Tibial artery (tissue), 4 donors: ENCODE data around the gene SLC13A5.

Source experiments
- DNase-seq, 2 donors: peaks; one replicate each; pipeline ENCODE4 v3.0.0-alpha.2; 2019
- H3K27ac ChIP-seq, 2 donors: fragments of 200-600 bp; sonication (generic) in 1 of 2; 1 replicate in 1 of 2; 2 replicates in 1 of 2; pipeline ENCODE4 v1.5.1; 2018 to 2019; ENCODE audit warnings: mild to moderate bottlenecking in 1 of 2
- H3K27me3 ChIP-seq, 2 donors: fragments of 200-600 bp; sonication (generic) in 1 of 2; one replicate each; pipeline versions ENCODE4 v1.5.1 to v1.6.0; 2016 to 2019
- H3K36me3 ChIP-seq, 3 donors: fragments of 200-600 bp; sonication (generic) in 2 of 3; one replicate each; pipeline ENCODE4 v1.5.1; 2016 to 2019; ENCODE audit warnings: mild to moderate bottlenecking in 2 of 3
- H3K4me1 ChIP-seq, 4 donors: fragments of 200-600 bp; sonication (generic) in 2 of 4; 1 replicate in 3 of 4; 2 replicates in 1 of 4; pipeline ENCODE4 v1.5.1; 2016 to 2019
- H3K4me3 ChIP-seq, 2 donors: fragments of 200-600 bp; sonication (generic) in 1 of 2; 1 replicate in 1 of 2; 2 replicates in 1 of 2; pipeline ENCODE4 v1.5.1; 2018 to 2019; ENCODE audit warnings: mild to moderate bottlenecking in 2 of 2
- H3K9me3 ChIP-seq, 3 donors: fragments of 200-600 bp; sonication (generic) in 1 of 3; one replicate each; pipeline ENCODE4 v1.5.1; 2016 to 2019
- intact Hi-C: fragments of 100-400 bp; cut with DNase I; formaldehyde crosslinking; loops from one replicate; pipeline ENCODE4 v1.15.0; 2023; ENCODE audit warnings: low total_unique reads
- TF ChIP-seq, protein P1 (sequence below), 2 experiments: fragments of 200-600 bp in 1 of 2; fragments of 450-650 bp in 1 of 2; IDR thresholded peaks; one replicate each; pipeline ENCODE4 v1.5.1; 2017 to 2019; ENCODE audit warnings: antibody characterized with exemption in 2 of 2, mild to moderate bottlenecking in 1 of 2, moderate library complexity in 1 of 2

The SLC13A5 gene

GRCh38 chr17:6713130-6713917 lies at the start of gene SLC13A5:
Gene SLC13A5, minus strand, starts transcription at chr17:6713369. Its CDS starts 36 bp downstream, at chr17:6713333.
- Histone ChIP-seq H3K27ac (no peak within 1 kb of the TSS), H3K27me3 (peaks cover 0 to 53% of the 10 kb centered on the region in 2 donors), H3K9me3 (peaks cover 0 to 13% (median 0%) of the 10 kb centered on the region in 3 donors)

DNA sequence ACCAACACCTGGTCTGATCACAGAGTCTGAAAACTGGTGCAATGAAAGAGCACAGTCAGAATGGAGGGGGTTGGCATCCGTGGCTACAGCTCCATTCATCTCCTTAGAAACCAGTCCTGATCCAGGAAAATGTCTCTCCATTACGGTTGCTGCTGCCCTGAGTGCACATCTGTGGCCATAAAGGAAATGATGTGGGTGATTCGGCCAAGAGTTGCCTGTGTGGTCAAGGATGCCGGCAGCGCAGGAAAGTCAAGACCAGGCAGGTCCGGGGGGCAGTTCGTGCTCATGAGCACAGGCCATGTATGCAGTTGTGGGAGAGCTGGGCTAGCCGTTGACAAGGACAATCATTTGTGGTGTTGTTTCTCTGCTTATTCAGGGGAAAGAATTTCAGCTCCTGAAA lies 48.6 kb upstream of the SLC13A5 start:
- Histone ChIP-seq H3K4me3 (no peak overlapping the region), H3K27ac (no peak overlapping the region), H3K4me1 (peaks cover 0 to 11% (median 7%) of the 10 kb centered on the region in 4 donors), H3K9me3 (peaks cover 0 to 3% (median 0%) of the 10 kb centered on the region in 3 donors), H3K36me3 (peaks cover 25 to 74% (median 73%) of the 10 kb centered on the region in 3 donors), H3K27me3 (no peaks in the 10 kb centered on the region)
- DNase-seq, result no peak
- intact Hi-C loops, result no loop called here
- TF ChIP-seq, protein P1, sequence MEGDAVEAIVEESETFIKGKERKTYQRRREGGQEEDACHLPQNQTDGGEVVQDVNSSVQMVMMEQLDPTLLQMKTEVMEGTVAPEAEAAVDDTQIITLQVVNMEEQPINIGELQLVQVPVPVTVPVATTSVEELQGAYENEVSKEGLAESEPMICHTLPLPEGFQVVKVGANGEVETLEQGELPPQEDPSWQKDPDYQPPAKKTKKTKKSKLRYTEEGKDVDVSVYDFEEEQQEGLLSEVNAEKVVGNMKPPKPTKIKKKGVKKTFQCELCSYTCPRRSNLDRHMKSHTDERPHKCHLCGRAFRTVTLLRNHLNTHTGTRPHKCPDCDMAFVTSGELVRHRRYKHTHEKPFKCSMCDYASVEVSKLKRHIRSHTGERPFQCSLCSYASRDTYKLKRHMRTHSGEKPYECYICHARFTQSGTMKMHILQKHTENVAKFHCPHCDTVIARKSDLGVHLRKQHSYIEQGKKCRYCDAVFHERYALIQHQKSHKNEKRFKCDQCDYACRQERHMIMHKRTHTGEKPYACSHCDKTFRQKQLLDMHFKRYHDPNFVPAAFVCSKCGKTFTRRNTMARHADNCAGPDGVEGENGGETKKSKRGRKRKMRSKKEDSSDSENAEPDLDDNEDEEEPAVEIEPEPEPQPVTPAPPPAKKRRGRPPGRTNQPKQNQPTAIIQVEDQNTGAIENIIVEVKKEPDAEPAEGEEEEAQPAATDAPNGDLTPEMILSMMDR (IDR thresholded peaks at IDR 0.05), result no peak

More at GRCh38 chr17:6713130-6713917, at the start of gene SLC13A5:
- DNase-seq, result no peak
- TF ChIP-seq, protein P1 (IDR thresholded peaks at IDR 0.05), result no peak
- Histone ChIP-seq H3K4me3 (peak within 1 kb of the TSS in 1 of 2 donors; percentile 20), H3K4me1 (peaks cover 0 to 22% (median 10%) of the 10 kb centered on the region in 4 donors), H3K36me3 (no peaks in the 10 kb centered on the region)
- intact Hi-C loops, result no loop called here

DNA sequence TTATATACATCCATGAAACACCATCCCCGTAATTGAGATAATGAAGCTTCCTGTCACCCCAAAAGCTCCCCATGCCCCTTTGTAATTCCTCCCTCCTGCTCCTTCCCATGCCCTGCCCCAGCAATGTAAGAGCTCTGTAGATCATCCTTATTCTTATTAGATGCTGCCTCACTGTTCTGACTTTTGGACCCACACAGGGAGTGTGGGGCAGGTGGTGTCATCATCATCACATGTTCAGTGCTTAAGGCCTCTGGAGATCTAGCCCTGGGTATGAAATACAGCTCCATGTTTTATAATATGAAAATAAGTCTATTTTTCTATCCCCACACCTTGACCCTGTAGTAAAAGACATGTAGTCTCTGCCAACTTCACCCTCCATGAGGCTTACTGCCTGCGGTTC lies 44.6 kb upstream of the SLC13A5 start:
- DNase-seq, result no peak
- H3K4me3 ChIP-seq, result no peak overlapping the region
- peaks cover 0 to 44% (median 27%) of the 10 kb centered on the region in 4 donors for H3K4me1 ChIP-seq
- H3K27me3 ChIP-seq, result no peaks in the 10 kb centered on the region
- intact Hi-C loops, result no loop called here
- H3K36me3 ChIP-seq, result peaks cover 12 to 36% (median 35%) of the 10 kb centered on the region in 3 donors
- H3K9me3 ChIP-seq, result no peaks in the 10 kb centered on the region
- TF ChIP-seq, protein P1 (IDR thresholded peaks at IDR 0.05), result no peak
- H3K27ac ChIP-seq, result no peak overlapping the region

DNA sequence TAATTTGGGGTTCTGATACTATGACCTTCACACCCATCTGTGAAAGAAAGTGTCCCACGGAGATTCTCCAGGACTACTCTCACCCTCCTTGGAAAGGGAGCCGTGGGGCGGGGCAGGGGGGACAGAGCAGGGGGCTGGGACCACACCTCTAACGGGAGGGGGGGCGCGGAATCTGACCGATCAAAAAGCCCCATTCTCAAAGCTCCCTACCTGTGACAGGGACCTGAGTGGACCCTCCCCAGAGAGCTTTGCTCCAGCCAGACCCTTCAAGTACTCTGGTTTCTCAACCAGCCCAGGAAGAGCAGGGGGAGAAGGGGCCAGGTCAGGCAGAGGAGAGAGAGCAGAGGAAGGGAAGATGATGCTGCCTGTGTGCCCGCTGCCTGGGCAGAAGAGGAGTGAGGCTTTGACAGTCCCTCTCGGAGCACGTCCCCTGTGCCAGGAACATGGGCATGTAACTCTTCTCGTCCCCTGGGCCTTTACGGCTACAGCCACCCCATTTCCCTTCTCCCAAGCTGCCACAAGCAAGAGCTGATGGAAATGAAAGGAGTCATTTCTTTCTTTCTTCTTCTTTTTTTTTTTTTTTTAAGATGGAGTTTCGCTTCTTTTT lies 43.4 kb upstream of the SLC13A5 start:
- DNase-seq, result no peak
- intact Hi-C loops, result no loop called here
- H3K27ac ChIP-seq, result peak overlapping the region; percentile 71 to 74
- H3K4me3 ChIP-seq, result peak overlapping the region; percentile 44 to 51
- H3K4me1 ChIP-seq, result peaks cover 0 to 53% (median 37%) of the 10 kb centered on the region in 4 donors
- H3K36me3 ChIP-seq, result peaks cover 7 to 27% (median 24%) of the 10 kb centered on the region in 3 donors
- no peaks in the 10 kb centered on the region for H3K9me3 ChIP-seq
- no peaks in the 10 kb centered on the region for H3K27me3 ChIP-seq
- TF ChIP-seq, protein P1 (IDR thresholded peaks at IDR 0.05), result no peak

DNA sequence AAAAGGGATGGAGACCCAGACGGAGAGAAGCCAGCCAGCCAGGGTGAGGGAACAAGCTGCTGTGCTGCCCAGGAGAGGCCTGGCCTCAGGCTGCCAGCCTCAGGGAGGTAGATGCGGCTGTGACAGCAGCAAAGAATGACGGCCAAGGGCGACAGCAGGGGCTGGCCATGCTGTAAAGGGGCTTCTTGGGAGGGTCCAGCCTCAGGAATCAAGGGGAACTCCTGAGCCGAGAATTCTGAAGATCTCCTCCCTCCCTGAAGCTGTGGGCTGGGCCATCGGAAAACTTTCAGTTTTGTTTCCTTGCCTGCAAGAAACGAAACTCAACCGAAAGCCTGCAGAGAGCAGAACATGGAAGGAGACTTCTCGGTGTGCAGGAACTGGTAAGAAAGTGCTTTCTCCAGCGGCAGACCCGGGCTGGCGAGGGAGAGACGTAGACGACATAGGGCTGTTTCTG lies 42.6 kb upstream of the SLC13A5 start, which contains the start of gene XAF1:
Gene XAF1, plus strand, starts transcription at position 316 of the 454 bp plus-strand sequence. Its CDS starts 33 bp downstream, at position 349.
- peak in 1 of 2 donors; percentile 40 for DNase-seq
- intact Hi-C loops, result no loop called here
- H3K9me3 ChIP-seq, result no peaks in the 10 kb centered on the region
- TF ChIP-seq, protein P1 (IDR thresholded peaks at IDR 0.05), result no peak
- peak within 1 kb of the TSS; percentile 71 to 74 for H3K27ac ChIP-seq
- peaks cover 7 to 19% (median 17%) of the 10 kb centered on the region in 3 donors for H3K36me3 ChIP-seq
- H3K27me3 ChIP-seq, result no peaks in the 10 kb centered on the region
- H3K4me3 ChIP-seq, result peak within 1 kb of the TSS; percentile 44 to 51
- H3K4me1 ChIP-seq, result peaks cover 0 to 53% (median 37%) of the 10 kb centered on the region in 4 donors
